IMR-90 (cell line): Measurements from ENCODE around the gene TTC21A. TPM values are rescaled to one million over a fixed set of nuclear protein-coding genes. Genes with fewer than 3 reads are reported as not detected.

Experiments used
- ATAC-seq: fragments of 200-7000 bp; cut with Tn5 transposase; 2 replicates; pipeline ENCODE4 v1.9.1; 2020; ENCODE audit warnings: low read depth, mild to moderate bottlenecking, moderate library complexity
- BruUV-seq: library from RNA; stranded (reverse); fragments of 400-500 nt; replicated peaks from 2 replicates; lab custom pipeline; 2021; lab: Mats Ljungman, UMichigan
- CTCF ChIA-PET: fragments of 300-600 bp; formaldehyde crosslinking; extraction: SDS; loops from one replicate; lab custom pipeline; 2021; ENCODE audit warnings: antibody characterized with exemption; lab: Yijun Ruan, JAX
- POLR2A ChIA-PET: fragments of 300-600 bp; sonication (Branson Sonifier 250); formaldehyde crosslinking; loops from one replicate; lab custom pipeline; 2022; ENCODE audit warnings: antibody characterized with exemption; ENCODE audit not compliant: unreplicated experiment; lab: Charles Lee
- DNase-seq: peaks from one replicate; pipeline ENCODE4 v3.0.0; 2013
- H2AFZ ChIP-seq: replicated peaks from 2 replicates; pipeline ENCODE3; 2013; ENCODE audit warnings: low read length, mild to moderate bottlenecking; ENCODE audit not compliant: poor library complexity
- H2AK5ac ChIP-seq: 2 replicates; pipeline ENCODE4 v1.6.1; 2013; ENCODE audit warnings: low read depth, low read length, inconsistent platforms
- H2AK9ac ChIP-seq: replicated peaks from 2 replicates; pipeline ENCODE3; 2013; ENCODE audit warnings: mild to moderate bottlenecking, low read depth, low read length, moderate library complexity; ENCODE audit not compliant: poor library complexity
- H2BK120ac ChIP-seq: 2 replicates; pipeline ENCODE4 v1.6.1; 2013; ENCODE audit warnings: low read depth, low read length, inconsistent platforms
- H2BK15ac ChIP-seq: 3 replicates; pipeline ENCODE4 v1.6.1; 2013; ENCODE audit warnings: low read depth, low read length, inconsistent platforms
- H2BK20ac ChIP-seq: 2 replicates; pipeline ENCODE4 v1.6.1; 2013; ENCODE audit warnings: low read depth, mild to moderate bottlenecking, inconsistent platforms, low read length, moderate library complexity
- H2BK5ac ChIP-seq: 2 replicates; pipeline ENCODE4 v1.6.1; 2013; ENCODE audit warnings: mild to moderate bottlenecking, low read depth, low read length, inconsistent platforms; ENCODE audit not compliant: poor library complexity, severe bottlenecking
- H3K14ac ChIP-seq: replicated peaks from 2 replicates; pipeline ENCODE4 v1.6.1; 2013; ENCODE audit warnings: low read depth, low read length, inconsistent platforms
- H3K18ac ChIP-seq: 2 replicates; pipeline ENCODE4 v1.6.1; 2013; ENCODE audit warnings: low read depth, low read length, control low read depth
- H3K23ac ChIP-seq: 2 replicates; pipeline ENCODE4 v1.6.1; 2013; ENCODE audit warnings: low read depth, low read length, inconsistent platforms
- H3K27ac ChIP-seq: 2 replicates; pipeline ENCODE4 v1.5.1; 2013; ENCODE audit warnings: mild to moderate bottlenecking, control low read depth, low read length; ENCODE audit not compliant: insufficient read depth
- H3K27me3 ChIP-seq: 2 replicates; pipeline ENCODE4 v1.6.1; 2013; ENCODE audit warnings: low read length; ENCODE audit not compliant: control insufficient read depth, insufficient read depth
- H3K36me3 ChIP-seq: 2 replicates; pipeline ENCODE4 v1.6.1; 2013; ENCODE audit warnings: low read length, mixed read lengths; ENCODE audit not compliant: control insufficient read depth, insufficient read depth
- H3K4ac ChIP-seq: 2 replicates; pipeline ENCODE4 v1.6.1; 2013; ENCODE audit warnings: low read depth, low read length, inconsistent platforms
- H3K4me1 ChIP-seq: 2 replicates; pipeline ENCODE4 v1.6.1; 2013; ENCODE audit warnings: low read length, mixed read lengths; ENCODE audit not compliant: control insufficient read depth, insufficient read depth
- H3K4me2 ChIP-seq: 2 replicates; pipeline ENCODE4 v1.6.1; 2013; ENCODE audit warnings: low read depth, mild to moderate bottlenecking, control low read depth, low read length, moderate library complexity
- H3K4me3 ChIP-seq: 2 replicates; pipeline ENCODE4 v1.5.1; 2013; ENCODE audit warnings: low read depth, mild to moderate bottlenecking, control low read depth, low read length, moderate library complexity; ENCODE audit not compliant: insufficient read depth
- H3K56ac ChIP-seq: 2 replicates; pipeline ENCODE4 v1.6.1; 2013; ENCODE audit warnings: low read length, inconsistent platforms; ENCODE audit not compliant: insufficient read depth; ENCODE audit errors: extremely low read depth
- H3K79me1 ChIP-seq, 2 experiments: 2 replicates each; pipeline ENCODE4 v1.6.1; 2013; ENCODE audit warnings: low read length in 2 of 2, inconsistent platforms in 1 of 2, low read depth in 1 of 2
- H3K9ac ChIP-seq: 2 replicates; pipeline ENCODE4 v1.6.1; 2013; ENCODE audit warnings: low read depth, low read length, control low read depth
- H3K9me1 ChIP-seq: 2 replicates; pipeline ENCODE4 v1.6.1; 2013; ENCODE audit warnings: low read length, inconsistent platforms; ENCODE audit not compliant: insufficient read depth
- H3K9me3 ChIP-seq: 2 replicates; pipeline ENCODE4 v1.6.1; 2013; ENCODE audit warnings: low read length; ENCODE audit not compliant: control insufficient read depth, insufficient read depth
- H4K20me1 ChIP-seq: 2 replicates; pipeline ENCODE4 v1.6.1; 2013; ENCODE audit warnings: low read length, inconsistent platforms; ENCODE audit not compliant: insufficient read depth
- H4K5ac ChIP-seq: 2 replicates; pipeline ENCODE4 v1.6.1; 2013; ENCODE audit warnings: mild to moderate bottlenecking, low read depth, low read length, control low read depth
- H4K8ac ChIP-seq, 2 experiments: 2 replicates each; pipeline ENCODE4 v1.6.1; 2013; ENCODE audit warnings: low read depth in 2 of 2, low read length in 2 of 2, control low read depth in 1 of 2, inconsistent platforms in 1 of 2
- H4K91ac ChIP-seq: 2 replicates; pipeline ENCODE4 v1.6.1; 2013; ENCODE audit warnings: low read depth, low read length, inconsistent platforms; ENCODE audit not compliant: insufficient read depth
- BHLHE40 ChIP-seq: fragments of 150-350 bp; IDR thresholded peaks from 2 replicates; pipeline ENCODE4 v1.6.1; 2016; ENCODE audit warnings: mild to moderate bottlenecking, low read depth, low read length
- CTCF ChIP-seq: conservative IDR thresholded peaks from 2 replicates; pipeline ENCODE4 v1.5.1; 2012; ENCODE audit warnings: mild to moderate bottlenecking, low read depth, low read length, improper control_type of control experiment
- MAFK ChIP-seq: IDR thresholded peaks from 2 replicates; pipeline ENCODE4 v1.6.1; 2012; ENCODE audit warnings: low read depth, low read length, improper control_type of control experiment
- MAZ ChIP-seq: IDR thresholded peaks from 2 replicates; pipeline ENCODE4 v1.6.1; 2012; ENCODE audit warnings: low read depth, mild to moderate bottlenecking, low read length, improper control_type of control experiment, moderate library complexity, borderline replicate concordance
- POLR2A ChIP-seq: IDR thresholded peaks from 2 replicates; pipeline ENCODE4 v1.6.1; 2012; ENCODE audit warnings: mild to moderate bottlenecking, low read depth, low read length
- RAD21 ChIP-seq: IDR thresholded peaks from 2 replicates; pipeline ENCODE4 v1.6.1; 2012; ENCODE audit warnings: low read length, improper control_type of control experiment
- RFX5 ChIP-seq: IDR thresholded peaks from 2 replicates; pipeline ENCODE4 v1.8.0; 2012; ENCODE audit warnings: low read depth, mild to moderate bottlenecking, low read length, moderate library complexity
- SMC3 ChIP-seq: fragments of 150-350 bp; IDR thresholded peaks from 2 replicates; pipeline ENCODE4 v1.6.1; 2016; ENCODE audit warnings: low read depth, mild to moderate bottlenecking, antibody characterized with exemption, low read length, moderate library complexity
- USF2 ChIP-seq: fragments of 150-350 bp; IDR thresholded peaks from 2 replicates; pipeline ENCODE4 v1.6.1; 2017; ENCODE audit warnings: mild to moderate bottlenecking, antibody characterized with exemption, low read length, low read depth
- WGBS, 2 experiments: methylation state at CpG; one replicate each; pipeline versions ENCODE4 v1.1.5 to v1.1.7; 2013; ENCODE audit warnings: missing lambda C conversion rate in 2 of 2; ENCODE audit not compliant: insufficient read length in 1 of 2; ENCODE audit errors: extremely low coverage in 2 of 2; 5-methylcytosine and 5-hydroxymethylcytosine counted together
- dilution Hi-C: fragments of 300-500 bp; cut with HindIII; formaldehyde crosslinking; loops from one replicate; pipeline ENCODE4 v1.14.3; 2018; ENCODE audit warnings: low sequenced_read_pairs; ENCODE audit not compliant: unreplicated experiment
- in situ Hi-C: fragments of 300-500 bp; cut with MboI; formaldehyde crosslinking; loops from 3 replicates; pipeline ENCODE4 v1.14.3; 2019; ENCODE audit warnings: low sequenced_read_pairs, inconsistent platforms, mixed read lengths
- intact Hi-C: fragments of 100-400 bp; cut with micrococcal nuclease; formaldehyde crosslinking; loops from 2 replicates; pipeline ENCODE4 v1.10.0; 2022
- polyA plus RNA-seq, 3 experiments: library from polyadenylated mRNA; depleted of rRNA; stranded (reverse); fragments of >200 nt; gene quantifications; 2 replicates each; pipeline ENCODE4 v1.2.3, GENCODE V29; 2012; ENCODE audit warnings: low replicate concordance in 1 of 3
- total RNA-seq: library from RNA; depleted of rRNA; stranded (reverse); fragments of >200 nt; gene quantifications from 2 replicates; pipeline ENCODE4 v1.2.3, GENCODE V29; 2012
- TF ChIP-seq, protein P1 (sequence below): fragments of 150-350 bp; IDR thresholded peaks from 2 replicates; pipeline ENCODE4 v1.6.1; 2016; ENCODE audit warnings: low read depth, mild to moderate bottlenecking, low read length, moderate library complexity, borderline replicate concordance

Gene TTC21A
- total and polyA plus RNA-seq, 2 of the 4 experiments (the other 2 are of a cell fraction), result 0.90 to 1.8 TPM

- Histone ChIP-seq H3K18ac (no peak overlapping the region), H3K36me3 (no peaks in the 10 kb centered on the region), H3K9ac (no peak overlapping the region), H3K79me1 (peaks cover 0 to 15% of the 10 kb centered on the region in 2 experiments; a peak in 1 of 4 replicates), H2BK5ac (no peak overlapping the region), H2BK20ac (no peak overlapping the region), H3K4me3 (no peak overlapping the region), H2AFZ (no peak overlapping the region), H3K9me3 (no peaks in the 10 kb centered on the region), H2BK15ac (no peak overlapping the region), H3K9me1 (peaks cover 12% of the 10 kb centered on the region), H3K4me2 (no peak overlapping the region), H4K20me1 (no peaks in the 10 kb centered on the region), H3K27me3 (no peaks in the 10 kb centered on the region), H3K4me1 (peaks cover 11% of the 10 kb centered on the region), H3K23ac (no peak overlapping the region), H3K14ac (no peak overlapping the region), H4K5ac (no peak overlapping the region), H3K27ac (no peak overlapping the region), H2AK5ac (no peak overlapping the region), H2BK120ac (no peak overlapping the region), H2AK9ac (no peak overlapping the region), H3K56ac (no peak overlapping the region), H4K8ac (no peak overlapping the region), H3K4ac (no peak overlapping the region), H4K91ac (no peak overlapping the region)
- TF ChIP-seq USF2 (no peak), CTCF (no peak), MAFK (no peak), BHLHE40 (no peak), RFX5 (no peak), RAD21 (no peak), SMC3 (no peak), MAZ (no peak), POLR2A (no peak)
- TF ChIP-seq, protein P1, sequence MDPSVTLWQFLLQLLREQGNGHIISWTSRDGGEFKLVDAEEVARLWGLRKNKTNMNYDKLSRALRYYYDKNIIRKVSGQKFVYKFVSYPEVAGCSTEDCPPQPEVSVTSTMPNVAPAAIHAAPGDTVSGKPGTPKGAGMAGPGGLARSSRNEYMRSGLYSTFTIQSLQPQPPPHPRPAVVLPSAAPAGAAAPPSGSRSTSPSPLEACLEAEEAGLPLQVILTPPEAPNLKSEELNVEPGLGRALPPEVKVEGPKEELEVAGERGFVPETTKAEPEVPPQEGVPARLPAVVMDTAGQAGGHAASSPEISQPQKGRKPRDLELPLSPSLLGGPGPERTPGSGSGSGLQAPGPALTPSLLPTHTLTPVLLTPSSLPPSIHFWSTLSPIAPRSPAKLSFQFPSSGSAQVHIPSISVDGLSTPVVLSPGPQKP, result no peak
- dilution Hi-C loops, result no loop called here
- ATAC-seq, result no peak
- in situ Hi-C loops, result no loop called here
- BruUV-seq, result no TSS peak
- ChIA-PET POLR2A (no interaction called here), CTCF (no interaction called here)
- no peak for DNase-seq
- WGBS, 2 experiments, result no CpG with 5 or more reads among the region's 7 CpGs
- intact Hi-C loops, result loop anchor here (2.0 kb wide), 1 partner anchor 75 kb away; the partner anchor contains the start of genes GORASP1 and TTC21A
These were observed 74.2 kb downstream of the TTC21A start for GRCh38 chr3:39181408-39182335.
